ENCODE results near the gene PHLDA3.

PHLDA3 gene

GRCh38 chr1:201468844-201469644 lies at the start of gene PHLDA3:
PHLDA3 (minus strand) TSS chr1:201469188; CDS start chr1:201468786, 402 bp downstream.
- peak; percentile 36 for DNase-seq

GRCh38 chr1:201518071-201518470 lies 49.1 kb upstream of the PHLDA3 start:
- DNase-seq, result no peak

GRCh38 chr1:201517631-201518030 lies 48.6 kb upstream of the PHLDA3 start:
- DNase-seq, result no peak

GRCh38 chr1:201516511-201517127 lies 47.6 kb upstream of the PHLDA3 start:
- no peak for DNase-seq

GRCh38 chr1:201515895-201516294 lies 46.9 kb upstream of the PHLDA3 start:
- no peak for DNase-seq

- DNase-seq, result no peak
Observed at GRCh38 chr1:201515062-201515750, 46.2 kb upstream of the PHLDA3 start.

GRCh38 chr1:201514466-201514865 lies 45.5 kb upstream of the PHLDA3 start:
- no peak for DNase-seq

- no peak for DNase-seq
Observed at GRCh38 chr1:201513498-201514243, 44.7 kb upstream of the PHLDA3 start.

- no peak for DNase-seq
Observed at GRCh38 chr1:201511941-201512539, 43.1 kb upstream of the PHLDA3 start.

- no peak for DNase-seq
Observed at GRCh38 chr1:201511396-201511940, 42.5 kb upstream of the PHLDA3 start.

GRCh38 chr1:201510734-201511133 lies 41.7 kb upstream of the PHLDA3 start:
- no peak for DNase-seq

GRCh38 chr1:201509601-201510374 lies 40.8 kb upstream of the PHLDA3 start:
- no peak for DNase-seq

GRCh38 chr1:201508809-201509208 lies 39.8 kb upstream of the PHLDA3 start:
- DNase-seq, result no peak

GRCh38 chr1:201507360-201507675 lies 38.3 kb upstream of the PHLDA3 start:
- no peak for DNase-seq

- DNase-seq, result peak; percentile 85
Observed at GRCh38 chr1:201506557-201507359, 37.8 kb upstream of the PHLDA3 start, which contains the start of gene CSRP1. CSRP1 (minus strand) TSS chr1:201507123; CDS start chr1:201496303, 10,820 bp downstream.

- no peak for DNase-seq
Observed at GRCh38 chr1:201506092-201506491, 37.1 kb upstream of the PHLDA3 start.

- no peak for DNase-seq
Observed at GRCh38 chr1:201505503-201505890, 36.5 kb upstream of the PHLDA3 start.

- no peak for DNase-seq
Observed at GRCh38 chr1:201504799-201505502, 36.0 kb upstream of the PHLDA3 start.

- no peak for DNase-seq
Observed at GRCh38 chr1:201504179-201504631, 35.2 kb upstream of the PHLDA3 start.
